H1 (cell line): ENCODE data around the gene EIF4A3. TPM values are rescaled to one million over a fixed set of nuclear protein-coding genes. Genes with fewer than 3 reads are reported as not detected.

Source experiments
- BRCA1 ChIP-seq: IDR thresholded peaks from 2 replicates; pipeline ENCODE4 v1.6.1; 2012; ENCODE audit warnings: low read depth, low read length, improper control_type of control experiment
- FOSL1 ChIP-seq: IDR thresholded peaks from 2 replicates; pipeline ENCODE4 v1.6.1; 2011; ENCODE audit warnings: mild to moderate bottlenecking, low read depth, low read length, moderate library complexity; ENCODE audit not compliant: insufficient read depth
- POLR2AphosphoS5 ChIP-seq: IDR thresholded peaks from 2 replicates; pipeline ENCODE4 v1.6.1; 2011; ENCODE audit warnings: low read depth, low read length
- SIN3A ChIP-seq, 2 experiments: IDR thresholded peaks in 1 of 2; conservative IDR thresholded peaks in 1 of 2; 2 replicates each; pipeline ENCODE4 v1.6.1; 2011 to 2012; ENCODE audit warnings: low read length in 2 of 2, improper control_type of control experiment in 1 of 2, low read depth in 1 of 2, mild to moderate bottlenecking in 1 of 2
- polyA plus RNA-seq, 7 experiments: library from polyadenylated mRNA; depleted of rRNA in 3 of 7; stranded (reverse) in 5 of 7; unstranded in 2 of 7; fragments of >200 nt in 5 of 7; fragments of 200-250 nt in 2 of 7; gene quantifications; 1 replicate in 5 of 7; 2 replicates in 1 of 7; 4 replicates in 1 of 7; pipeline versions ENCODE4 v1.2.1 to v1.2.3, GENCODE V29; 2011 to 2013; ENCODE audit warnings: missing spikeins in 2 of 7, mixed read lengths in 2 of 7
- total RNA-seq: library from RNA; stranded (reverse); fragmentation: NEBNext Ultra II Directional; extraction: Animal tissue kit (Norgen Biotek cat#: 25700); gene quantifications from 2 replicates; pipeline ENCODE4 v1.2.1, GENCODE V29; 2021
- TF ChIP-seq, protein P1 (sequence below): fragments of 300-600 bp; sonication (generic); IDR thresholded peaks from 2 replicates; pipeline ENCODE4 v1.7.1; 2012; ENCODE audit warnings: low read length, moderate library complexity, mild to moderate bottlenecking, inconsistent platforms; ENCODE audit not compliant: insufficient replicate concordance

The EIF4A3 gene
- total and polyA plus RNA-seq, 2 of the 8 experiments (the other 6 are each of a cell fraction or from before 2014, with no cell fraction given) = 142 to 146 TPM

DNA sequence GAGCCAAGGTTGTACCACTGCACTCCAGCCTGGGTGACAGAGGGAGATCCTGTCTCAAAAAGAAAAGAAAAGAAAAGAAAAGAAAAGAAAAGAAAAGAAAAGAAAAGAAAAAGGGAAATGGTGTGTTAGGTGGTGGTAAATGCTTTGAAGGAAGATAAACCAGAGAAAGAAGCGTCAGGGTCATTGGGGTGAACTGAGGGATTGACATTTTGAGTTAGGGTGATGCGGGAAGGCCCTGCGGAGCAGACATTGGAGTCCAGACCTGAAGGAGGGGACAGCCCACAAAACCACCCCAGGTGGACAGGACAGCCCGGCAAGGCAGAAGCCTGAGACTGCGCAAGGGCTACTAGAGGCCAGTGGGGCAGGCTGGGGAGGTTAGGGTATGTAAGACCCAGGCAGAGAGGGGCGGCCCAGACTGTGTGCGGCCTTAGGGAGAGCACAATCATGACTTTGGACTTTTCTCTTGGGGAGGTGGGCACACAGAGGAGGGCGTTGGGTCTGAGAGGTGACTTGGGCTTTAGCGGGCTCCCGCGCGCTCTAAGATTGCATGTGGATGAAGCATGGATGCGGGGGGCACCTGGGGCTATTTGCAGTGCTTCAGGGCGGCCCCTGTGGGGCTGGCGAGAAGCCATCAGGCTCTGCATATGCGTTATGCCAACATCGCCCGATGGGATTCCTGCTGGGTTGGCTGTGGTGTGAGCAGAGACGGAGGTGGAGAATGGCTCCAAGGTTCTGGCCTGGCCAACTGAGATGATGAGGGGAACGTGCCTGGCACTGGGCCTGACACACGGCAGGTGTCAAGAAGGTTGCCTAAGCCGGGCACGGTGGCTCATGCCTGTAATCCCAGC lies 48.9 kb downstream of the EIF4A3 start (continued):
- TF ChIP-seq, protein P1, sequence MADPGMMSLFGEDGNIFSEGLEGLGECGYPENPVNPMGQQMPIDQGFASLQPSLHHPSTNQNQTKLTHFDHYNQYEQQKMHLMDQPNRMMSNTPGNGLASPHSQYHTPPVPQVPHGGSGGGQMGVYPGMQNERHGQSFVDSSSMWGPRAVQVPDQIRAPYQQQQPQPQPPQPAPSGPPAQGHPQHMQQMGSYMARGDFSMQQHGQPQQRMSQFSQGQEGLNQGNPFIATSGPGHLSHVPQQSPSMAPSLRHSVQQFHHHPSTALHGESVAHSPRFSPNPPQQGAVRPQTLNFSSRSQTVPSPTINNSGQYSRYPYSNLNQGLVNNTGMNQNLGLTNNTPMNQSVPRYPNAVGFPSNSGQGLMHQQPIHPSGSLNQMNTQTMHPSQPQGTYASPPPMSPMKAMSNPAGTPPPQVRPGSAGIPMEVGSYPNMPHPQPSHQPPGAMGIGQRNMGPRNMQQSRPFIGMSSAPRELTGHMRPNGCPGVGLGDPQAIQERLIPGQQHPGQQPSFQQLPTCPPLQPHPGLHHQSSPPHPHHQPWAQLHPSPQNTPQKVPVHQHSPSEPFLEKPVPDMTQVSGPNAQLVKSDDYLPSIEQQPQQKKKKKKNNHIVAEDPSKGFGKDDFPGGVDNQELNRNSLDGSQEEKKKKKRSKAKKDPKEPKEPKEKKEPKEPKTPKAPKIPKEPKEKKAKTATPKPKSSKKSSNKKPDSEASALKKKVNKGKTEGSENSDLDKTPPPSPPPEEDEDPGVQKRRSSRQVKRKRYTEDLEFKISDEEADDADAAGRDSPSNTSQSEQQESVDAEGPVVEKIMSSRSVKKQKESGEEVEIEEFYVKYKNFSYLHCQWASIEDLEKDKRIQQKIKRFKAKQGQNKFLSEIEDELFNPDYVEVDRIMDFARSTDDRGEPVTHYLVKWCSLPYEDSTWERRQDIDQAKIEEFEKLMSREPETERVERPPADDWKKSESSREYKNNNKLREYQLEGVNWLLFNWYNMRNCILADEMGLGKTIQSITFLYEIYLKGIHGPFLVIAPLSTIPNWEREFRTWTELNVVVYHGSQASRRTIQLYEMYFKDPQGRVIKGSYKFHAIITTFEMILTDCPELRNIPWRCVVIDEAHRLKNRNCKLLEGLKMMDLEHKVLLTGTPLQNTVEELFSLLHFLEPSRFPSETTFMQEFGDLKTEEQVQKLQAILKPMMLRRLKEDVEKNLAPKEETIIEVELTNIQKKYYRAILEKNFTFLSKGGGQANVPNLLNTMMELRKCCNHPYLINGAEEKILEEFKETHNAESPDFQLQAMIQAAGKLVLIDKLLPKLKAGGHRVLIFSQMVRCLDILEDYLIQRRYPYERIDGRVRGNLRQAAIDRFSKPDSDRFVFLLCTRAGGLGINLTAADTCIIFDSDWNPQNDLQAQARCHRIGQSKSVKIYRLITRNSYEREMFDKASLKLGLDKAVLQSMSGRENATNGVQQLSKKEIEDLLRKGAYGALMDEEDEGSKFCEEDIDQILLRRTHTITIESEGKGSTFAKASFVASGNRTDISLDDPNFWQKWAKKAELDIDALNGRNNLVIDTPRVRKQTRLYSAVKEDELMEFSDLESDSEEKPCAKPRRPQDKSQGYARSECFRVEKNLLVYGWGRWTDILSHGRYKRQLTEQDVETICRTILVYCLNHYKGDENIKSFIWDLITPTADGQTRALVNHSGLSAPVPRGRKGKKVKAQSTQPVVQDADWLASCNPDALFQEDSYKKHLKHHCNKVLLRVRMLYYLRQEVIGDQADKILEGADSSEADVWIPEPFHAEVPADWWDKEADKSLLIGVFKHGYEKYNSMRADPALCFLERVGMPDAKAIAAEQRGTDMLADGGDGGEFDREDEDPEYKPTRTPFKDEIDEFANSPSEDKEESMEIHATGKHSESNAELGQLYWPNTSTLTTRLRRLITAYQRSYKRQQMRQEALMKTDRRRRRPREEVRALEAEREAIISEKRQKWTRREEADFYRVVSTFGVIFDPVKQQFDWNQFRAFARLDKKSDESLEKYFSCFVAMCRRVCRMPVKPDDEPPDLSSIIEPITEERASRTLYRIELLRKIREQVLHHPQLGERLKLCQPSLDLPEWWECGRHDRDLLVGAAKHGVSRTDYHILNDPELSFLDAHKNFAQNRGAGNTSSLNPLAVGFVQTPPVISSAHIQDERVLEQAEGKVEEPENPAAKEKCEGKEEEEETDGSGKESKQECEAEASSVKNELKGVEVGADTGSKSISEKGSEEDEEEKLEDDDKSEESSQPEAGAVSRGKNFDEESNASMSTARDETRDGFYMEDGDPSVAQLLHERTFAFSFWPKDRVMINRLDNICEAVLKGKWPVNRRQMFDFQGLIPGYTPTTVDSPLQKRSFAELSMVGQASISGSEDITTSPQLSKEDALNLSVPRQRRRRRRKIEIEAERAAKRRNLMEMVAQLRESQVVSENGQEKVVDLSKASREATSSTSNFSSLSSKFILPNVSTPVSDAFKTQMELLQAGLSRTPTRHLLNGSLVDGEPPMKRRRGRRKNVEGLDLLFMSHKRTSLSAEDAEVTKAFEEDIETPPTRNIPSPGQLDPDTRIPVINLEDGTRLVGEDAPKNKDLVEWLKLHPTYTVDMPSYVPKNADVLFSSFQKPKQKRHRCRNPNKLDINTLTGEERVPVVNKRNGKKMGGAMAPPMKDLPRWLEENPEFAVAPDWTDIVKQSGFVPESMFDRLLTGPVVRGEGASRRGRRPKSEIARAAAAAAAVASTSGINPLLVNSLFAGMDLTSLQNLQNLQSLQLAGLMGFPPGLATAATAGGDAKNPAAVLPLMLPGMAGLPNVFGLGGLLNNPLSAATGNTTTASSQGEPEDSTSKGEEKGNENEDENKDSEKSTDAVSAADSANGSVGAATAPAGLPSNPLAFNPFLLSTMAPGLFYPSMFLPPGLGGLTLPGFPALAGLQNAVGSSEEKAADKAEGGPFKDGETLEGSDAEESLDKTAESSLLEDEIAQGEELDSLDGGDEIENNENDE = no peak
- TF ChIP-seq POLR2AphosphoS5 (no peak), SIN3A (conservative IDR thresholded peaks at IDR 0.05 in 1 of 2, IDR thresholded peaks at IDR 0.05 in 1 of 2; ENCODE audit: low read depth in 1 of 2, low read length in 2 of 2) (no peak), FOSL1 (no peak), BRCA1 (no peak)
